Adrenal gland (tissue), 19 donors: ENCODE measurements around the gene HSDL1. TPM values are rescaled to one million over a fixed set of nuclear protein-coding genes. Genes with fewer than 3 reads are reported as not detected.
A peak's percentile ranks its signal among the peaks of the same experiment; 100 is the strongest.

ENCODE experiments used
- DNase-seq, 7 donors: peaks; one replicate each; pipeline ENCODE4 v3.0.0-alpha.2; 2019 to 2020
- H3K27ac ChIP-seq, 5 donors: fragments of 200-600 bp; sonication (generic) in 4 of 5; 1 replicate in 3 of 5; 2 replicates in 2 of 5; pipeline versions ENCODE4 v1.5.1 to v1.8.0; 2016 to 2020; ENCODE audit warnings: mild to moderate bottlenecking in 1 of 5
- H3K27me3 ChIP-seq: fragments of 200-600 bp; 2 replicates; pipeline ENCODE4 v1.8.0; 2021
- H3K36me3 ChIP-seq, 2 donors: fragments of 200-600 bp; replicated peaks in 1 of 2; 1 replicate in 1 of 2; 2 replicates in 1 of 2; pipeline versions ENCODE4 v1.5.1 to v1.8.0; 2018 to 2022
- H3K4me1 ChIP-seq, 2 donors: fragments of 200-600 bp; replicated peaks in 1 of 2; 1 replicate in 1 of 2; 2 replicates in 1 of 2; pipeline versions ENCODE4 v1.5.1 to v1.8.0; 2018 to 2021
- H3K4me3 ChIP-seq, 4 donors: fragments of 200-600 bp; sonication (generic) in 3 of 4; one replicate each; pipeline ENCODE4 v1.5.1; 2016 to 2018
- H3K9me3 ChIP-seq, 3 donors: fragments of 200-600 bp; sonication (generic) in 1 of 3; replicated peaks in 1 of 3; 1 replicate in 2 of 3; 2 replicates in 1 of 3; pipeline versions ENCODE4 v1.5.1 to v1.8.0; 2016 to 2021
- POLR2A ChIP-seq, 2 donors: fragments of 450-650 bp; IDR thresholded peaks; one replicate each; pipeline ENCODE4 v1.6.1; 2017; ENCODE audit warnings: antibody characterized with exemption in 2 of 2, mild to moderate bottlenecking in 2 of 2, moderate library complexity in 1 of 2
- WGBS, 4 donors: extraction: QIAGEN DNeasy Blood & Tissue Kit in 2 of 4; methylation state at CpG; one replicate each; pipeline versions ENCODE4 v1.1.5 to v1.1.7; 2013 to 2017; 5-methylcytosine and 5-hydroxymethylcytosine counted together
- intact Hi-C, 2 donors: fragments of 100-400 bp; cut with DNase I; formaldehyde crosslinking; loops; one replicate each; pipeline versions ENCODE4 v1.14.1 to v1.15.0; 2022 to 2023
- long read RNA-seq, 10 donors: library from polyadenylated mRNA in 3 of 10; unstranded in 2 of 10; stranded (forward) in 1 of 10; transcript quantifications; one replicate each; pipeline ENCODE4 v2.0.0 and lab custom pipeline, GENCODE V29; 2021 to 2026
- polyA plus RNA-seq, 3 donors: library from polyadenylated mRNA; stranded (reverse); fragments of 200-250 nt in 2 of 3; fragments of 350-450 nt in 1 of 3; fragmentation: Illumina TruSeq in 1 of 3; extraction: RNeasy Lipid Tissue Mini Kit (QIAGEN cat#74804) in 1 of 3; gene quantifications; one replicate each; pipeline ENCODE4 v1.2.3, GENCODE V29; 2013 to 2014
- total RNA-seq, 9 donors: library from RNA; depleted of rRNA in 4 of 9; stranded (reverse); fragments of >200 nt in 4 of 9; fragments of 120-200 nt in 1 of 9; fragmentation: NEBNext Ultra II Directional in 1 of 9; extraction: Animal tissue kit (Norgen Biotek cat#: 25700) in 1 of 9; gene quantifications; one replicate each; pipeline versions ENCODE4 v1.1.0 to v1.2.4, GENCODE V29; 2013 to 2023
- TF ChIP-seq, protein P1 (sequence below), 6 experiments: fragments of 450-650 bp in 4 of 6; fragments of 200-600 bp in 2 of 6; sonication (generic) in 1 of 6; IDR thresholded peaks; 1 replicate in 5 of 6; 2 replicates in 1 of 6; pipeline versions ENCODE4 v1.5.1 to v1.8.0; 2016 to 2021; ENCODE audit warnings: antibody characterized with exemption in 6 of 6, mild to moderate bottlenecking in 2 of 6, moderate library complexity in 1 of 6
- donor health status: healthy with polysubstance abuse.
- donor health status: Bipolar disorder and iron deficiency.
- donor health status: DM: yes; HTN: yes; CAD: no.
- donor health status: DM: no; HTN: no; CAD: no.
- donor health status: DM: no; HTN: no; CAD: no.
- donor health status: DM: yes; HTN: yes; CAD: no.

The HSDL1 gene
- total RNA-seq, result 100 to 1,000 TPM in 1 of 9 donors, 10 to 100 TPM in 8; 19.0 to 122 (median 34.1) TPM
- polyA plus RNA-seq, result 10 to 100 TPM; 18.8 to 33.5 (median 28.6) TPM
- long read RNA-seq, donor 1, transcript HSDL1-208 (1 exons, 3,059 nt), result major isoform, 25 of 45 reads
- long read RNA-seq, donor 1, transcript HSDL1-201 (6 exons, 3,519 nt), result minor isoform, 18 of 45 reads
- long read RNA-seq, donor 1, partial matches to known transcripts, result 0 of 45 reads
- long read RNA-seq, donor 1, other reads (novel, unspliced or antisense), result 0 of 45 reads
- long read RNA-seq, donor 2, transcript HSDL1-201 (6 exons, 3,519 nt), result minor isoform, 6 of 60 reads
- long read RNA-seq, donor 2, transcript HSDL1-208 (1 exons, 3,059 nt), result major isoform, 46 of 60 reads
- long read RNA-seq, donor 2, partial matches to known transcripts, result 5 of 60 reads
- long read RNA-seq, donor 2, other reads (novel, unspliced or antisense), result 0 of 60 reads
- long read RNA-seq, donor 3, transcript HSDL1-208 (1 exons, 3,059 nt), result major isoform, 28 of 50 reads
- long read RNA-seq, donor 3, transcript HSDL1-201 (6 exons, 3,519 nt), result minor isoform, 19 of 50 reads
- long read RNA-seq, donor 3, partial matches to known transcripts, result 0 of 50 reads
- long read RNA-seq, donor 3, other reads (novel, unspliced or antisense), result 0 of 50 reads
- long read RNA-seq, donor 4, transcript HSDL1-201 (6 exons, 3,519 nt), result major isoform, 10 of 11 reads
- long read RNA-seq, donor 4, partial matches to known transcripts, result 0 of 11 reads
- long read RNA-seq, donor 4, other reads (novel, unspliced or antisense), result 1 of 11 reads
- long read RNA-seq, donor 5, transcript HSDL1-201 (6 exons, 3,519 nt), result major isoform, 19 of 23 reads
- long read RNA-seq, donor 5, partial matches to known transcripts, result 1 of 23 reads
- long read RNA-seq, donor 5, other reads (novel, unspliced or antisense), result 2 of 23 reads
- long read RNA-seq, donor 6, partial matches to known transcripts, result 1 of 4 reads
- long read RNA-seq, donor 6, other reads (novel, unspliced or antisense), result 0 of 4 reads
- long read RNA-seq, donor 7, transcript HSDL1-208 (1 exons, 3,059 nt), result major isoform, 31 of 47 reads
- long read RNA-seq, donor 7, transcript HSDL1-201 (6 exons, 3,519 nt), result minor isoform, 7 of 47 reads
- long read RNA-seq, donor 7, partial matches to known transcripts, result 7 of 47 reads
- long read RNA-seq, donor 7, other reads (novel, unspliced or antisense), result 0 of 47 reads
- long read RNA-seq, donor 8, transcript HSDL1-208 (1 exons, 3,059 nt), result major isoform, 28 of 54 reads
- long read RNA-seq, donor 8, transcript HSDL1-201 (6 exons, 3,519 nt), result minor isoform, 23 of 54 reads
- long read RNA-seq, donor 8, partial matches to known transcripts, result 0 of 54 reads
- long read RNA-seq, donor 8, other reads (novel, unspliced or antisense), result 0 of 54 reads
- long read RNA-seq, donor 9, transcript HSDL1-201 (6 exons, 3,519 nt), result minor isoform, 14 of 52 reads
- long read RNA-seq, donor 9, transcript HSDL1-208 (1 exons, 3,059 nt), result major isoform, 34 of 52 reads
- long read RNA-seq, donor 9, partial matches to known transcripts, result 0 of 52 reads
- long read RNA-seq, donor 9, other reads (novel, unspliced or antisense), result 0 of 52 reads
- long read RNA-seq, donor 10, transcript HSDL1-208 (1 exons, 3,059 nt), result major isoform, 17 of 23 reads
- long read RNA-seq, donor 10, partial matches to known transcripts, result 0 of 23 reads
- long read RNA-seq, donor 10, other reads (novel, unspliced or antisense), result 0 of 23 reads

- Histone ChIP-seq H3K9me3 (no peaks in the 10 kb centered on the region), H3K4me3 (peak within 1 kb of the TSS; percentile 5 to 95 (median 82)), H3K27ac (peak within 1 kb of the TSS in 4 of 5 donors; percentile 24 to 89 (median 83)), H3K27me3 (no peaks in the 10 kb centered on the region), H3K36me3 (no peaks in the 10 kb centered on the region), H3K4me1 (peaks cover 3 to 13% of the 10 kb centered on the region in 2 donors)
- TF ChIP-seq, protein P1, sequence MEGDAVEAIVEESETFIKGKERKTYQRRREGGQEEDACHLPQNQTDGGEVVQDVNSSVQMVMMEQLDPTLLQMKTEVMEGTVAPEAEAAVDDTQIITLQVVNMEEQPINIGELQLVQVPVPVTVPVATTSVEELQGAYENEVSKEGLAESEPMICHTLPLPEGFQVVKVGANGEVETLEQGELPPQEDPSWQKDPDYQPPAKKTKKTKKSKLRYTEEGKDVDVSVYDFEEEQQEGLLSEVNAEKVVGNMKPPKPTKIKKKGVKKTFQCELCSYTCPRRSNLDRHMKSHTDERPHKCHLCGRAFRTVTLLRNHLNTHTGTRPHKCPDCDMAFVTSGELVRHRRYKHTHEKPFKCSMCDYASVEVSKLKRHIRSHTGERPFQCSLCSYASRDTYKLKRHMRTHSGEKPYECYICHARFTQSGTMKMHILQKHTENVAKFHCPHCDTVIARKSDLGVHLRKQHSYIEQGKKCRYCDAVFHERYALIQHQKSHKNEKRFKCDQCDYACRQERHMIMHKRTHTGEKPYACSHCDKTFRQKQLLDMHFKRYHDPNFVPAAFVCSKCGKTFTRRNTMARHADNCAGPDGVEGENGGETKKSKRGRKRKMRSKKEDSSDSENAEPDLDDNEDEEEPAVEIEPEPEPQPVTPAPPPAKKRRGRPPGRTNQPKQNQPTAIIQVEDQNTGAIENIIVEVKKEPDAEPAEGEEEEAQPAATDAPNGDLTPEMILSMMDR (IDR thresholded peaks at IDR 0.05), result no peak
- peak in 1 of 2 donors; percentile 74 for TF ChIP-seq POLR2A (IDR thresholded peaks at IDR 0.05)
- intact Hi-C loops, result no loop called here
- peak; percentile 84 to 96 (median 92) for DNase-seq
- WGBS, 4 donors, result 0 to 1% (median 1%) methylated on average over 27 to 89 of the region's 89 CpGs
These were observed at the start of gene HSDL1, which contains the start of gene DNAAF1 for GRCh38 chr16:84144859-84145639. HSDL1 (minus strand) TSS chr16:84145177; CDS start chr16:84131321, 13,856 bp downstream. DNAAF1 (plus strand) TSS chr16:84145308; CDS start chr16:84145441, 133 bp downstream.

GRCh38 chr16:84194018-84194417 is 49.0 kb upstream of the HSDL1 start:
- H3K4me1 ChIP-seq, result no peaks in the 10 kb centered on the region
- no peak overlapping the region for H3K4me3 ChIP-seq
- no peaks in the 10 kb centered on the region for H3K27me3 ChIP-seq
- H3K9me3 ChIP-seq, result no peaks in the 10 kb centered on the region
- DNase-seq, result no peak
- intact Hi-C loops, result no loop called here
- no peak overlapping the region for H3K27ac ChIP-seq
- TF ChIP-seq, protein P1 (IDR thresholded peaks at IDR 0.05), result no peak
- TF ChIP-seq POLR2A (IDR thresholded peaks at IDR 0.05), result no peak
- H3K36me3 ChIP-seq, result no peaks in the 10 kb centered on the region
- 81 to 91% (median 89%) methylated on average over 10 to 11 of the region's 11 CpGs for WGBS, 4 donors

DNA sequence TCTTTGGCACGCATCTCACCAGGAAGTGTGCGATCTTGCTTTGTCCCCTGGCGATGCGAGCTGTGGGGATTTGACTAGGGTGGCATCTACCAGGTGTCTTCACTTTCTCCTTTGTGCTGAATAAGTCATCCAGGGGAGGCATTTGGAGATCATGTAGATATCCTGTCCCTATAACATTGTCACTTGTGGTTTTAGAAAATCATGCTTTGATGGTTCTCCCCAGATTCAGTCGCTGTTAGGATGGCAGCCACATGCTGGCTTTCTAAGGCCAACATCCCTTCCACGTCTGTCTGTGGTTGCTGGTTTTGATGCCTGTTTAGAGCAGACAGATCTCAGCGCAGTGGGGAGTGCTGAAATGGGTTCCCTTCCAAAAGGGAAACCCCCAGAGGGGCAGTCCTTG is 48.5 kb upstream of the HSDL1 start:
- TF ChIP-seq POLR2A (IDR thresholded peaks at IDR 0.05), result no peak
- TF ChIP-seq, protein P1 (IDR thresholded peaks at IDR 0.05), result no peak
- Histone ChIP-seq H3K4me3 (no peak overlapping the region), H3K27me3 (no peaks in the 10 kb centered on the region), H3K27ac (no peak overlapping the region), H3K9me3 (no peaks in the 10 kb centered on the region), H3K4me1 (no peaks in the 10 kb centered on the region), H3K36me3 (no peaks in the 10 kb centered on the region)
- DNase-seq, result no peak
- intact Hi-C loops, result no loop called here
- WGBS, 4 donors, result 80 to 92% (median 84%) methylated on average over 7 of the region's 7 CpGs
